Measurements from ENCODE around the gene LYPD6. TPM values are rescaled to one million over a fixed set of nuclear protein-coding genes. Genes with fewer than 3 reads are reported as not detected.

Gene LYPD6
- total and polyA plus RNA-seq, 2 donors (not counting 1 experiment from before 2014, with no cell fraction given), result not detected

- Mint-ChIP-seq H3K9me3 (ENCODE audit: insufficient read depth) (no peaks in the 10 kb centered on the region), H3K4me1 (no peaks in the 10 kb centered on the region), H3K4me3 (no peak overlapping the region), H3K27ac (no peak overlapping the region), H3K27me3 (peaks cover 26% of the 10 kb centered on the region)
- TF ChIP-seq CTCF (IDR thresholded peaks at IDR 0.05) (no peak), EZH2 (IDR thresholded peaks at IDR 0.05; ENCODE audit: borderline replicate concordance, insufficient read depth, low read depth, low read length, poor library complexity, severe bottlenecking) (no peak)
- Histone ChIP-seq H3K9me3 (ENCODE audit: control extremely low read depth in 1 of 3, control insufficient read depth in 2 of 3, insufficient read depth in 1 of 3, low read length in 2 of 3) (no peaks in the 10 kb centered on the region), H3K27me3 (replicated peaks in 1 of 4; ENCODE audit: control extremely low read depth in 1 of 4, control insufficient read depth in 3 of 4, insufficient read depth in 4 of 4, low read length in 3 of 4) (peaks cover 0 to 6% (median 0%) of the 10 kb centered on the region in 4 experiments), H3K27ac (ENCODE audit: low read length in 2 of 2) (no peak overlapping the region), H2AFZ (ENCODE audit: insufficient read depth, low read depth, low read length, poor library complexity, severe bottlenecking) (no peak overlapping the region), H3K36me3 (replicated peaks in 1 of 2; ENCODE audit: control extremely low read depth in 1 of 2, control insufficient read depth in 1 of 2, extremely low read depth in 1 of 2, insufficient read depth in 2 of 2, low read length in 1 of 2) (no peaks in the 10 kb centered on the region), H3K4me3 (ENCODE audit: control extremely low read depth in 1 of 5, extremely low read depth in 1 of 5, insufficient read depth in 1 of 5, low read depth in 2 of 5, low read length in 4 of 5) (no peak overlapping the region), H4K20me1 (ENCODE audit: control insufficient read depth, insufficient read depth, low read length, poor library complexity, severe bottlenecking) (no peaks in the 10 kb centered on the region), H3K4me1 (ENCODE audit: control insufficient read depth in 2 of 2, insufficient read depth in 2 of 2, low read length in 2 of 2) (no peaks in the 10 kb centered on the region), H3K9ac (ENCODE audit: low read length) (no peak overlapping the region), H3K79me2 (ENCODE audit: control insufficient read depth, insufficient read depth, low read length) (no peaks in the 10 kb centered on the region), H3K4me2 (replicated peaks; ENCODE audit: low read depth, low read length, poor library complexity, severe bottlenecking) (no peak overlapping the region)
- no peak for DNase-seq
- ChIA-PET POLR2A (no interaction called here), CTCF (no interaction called here)
- intact Hi-C loops (cut with micrococcal nuclease), result no loop called here
- WGBS (ENCODE audit: insufficient coverage), result 50% methylated on average over 1 of the region's 1 CpG
- ATAC-seq (ENCODE audit: low read depth), result no peak
Observed at GRCh38 chr2:149363958-149364357, 33.6 kb downstream of the LYPD6 start.

- Histone ChIP-seq H3K4me2 (replicated peaks; ENCODE audit: low read depth, low read length, poor library complexity, severe bottlenecking) (no peak overlapping the region), H3K4me1 (ENCODE audit: control insufficient read depth in 2 of 2, insufficient read depth in 2 of 2, low read length in 2 of 2) (no peaks in the 10 kb centered on the region), H3K4me3 (ENCODE audit: control extremely low read depth in 1 of 5, extremely low read depth in 1 of 5, insufficient read depth in 1 of 5, low read depth in 2 of 5, low read length in 4 of 5) (no peak overlapping the region), H3K9me3 (ENCODE audit: control extremely low read depth in 1 of 3, control insufficient read depth in 2 of 3, insufficient read depth in 1 of 3, low read length in 2 of 3) (no peaks in the 10 kb centered on the region), H3K27me3 (replicated peaks in 1 of 4; ENCODE audit: control extremely low read depth in 1 of 4, control insufficient read depth in 3 of 4, insufficient read depth in 4 of 4, low read length in 3 of 4) (peaks cover 0 to 6% (median 0%) of the 10 kb centered on the region in 4 experiments), H2AFZ (ENCODE audit: insufficient read depth, low read depth, low read length, poor library complexity, severe bottlenecking) (no peak overlapping the region), H4K20me1 (ENCODE audit: control insufficient read depth, insufficient read depth, low read length, poor library complexity, severe bottlenecking) (no peaks in the 10 kb centered on the region), H3K9ac (ENCODE audit: low read length) (no peak overlapping the region), H3K79me2 (ENCODE audit: control insufficient read depth, insufficient read depth, low read length) (no peaks in the 10 kb centered on the region), H3K27ac (ENCODE audit: low read length in 2 of 2) (no peak overlapping the region), H3K36me3 (replicated peaks in 1 of 2; ENCODE audit: control extremely low read depth in 1 of 2, control insufficient read depth in 1 of 2, extremely low read depth in 1 of 2, insufficient read depth in 2 of 2, low read length in 1 of 2) (no peaks in the 10 kb centered on the region)
- POLR2A ChIA-PET, result no interaction called here
- H3K27me3 Mint-ChIP-seq, result peaks cover 26% of the 10 kb centered on the region
- intact Hi-C loops (cut with micrococcal nuclease), result no loop called here
- H3K4me1 Mint-ChIP-seq, result no peaks in the 10 kb centered on the region
- no peak overlapping the region for H3K4me3 Mint-ChIP-seq
- H3K9me3 Mint-ChIP-seq (ENCODE audit: insufficient read depth), result no peaks in the 10 kb centered on the region
- CTCF ChIA-PET, result no interaction called here
- H3K27ac Mint-ChIP-seq, result no peak overlapping the region
- ATAC-seq (ENCODE audit: low read depth), result no peak
- no peak for DNase-seq
- TF ChIP-seq EZH2 (IDR thresholded peaks at IDR 0.05; ENCODE audit: borderline replicate concordance, insufficient read depth, low read depth, low read length, poor library complexity, severe bottlenecking) (no peak), CTCF (IDR thresholded peaks at IDR 0.05) (no peak)
Observed at GRCh38 chr2:149364839-149365238, 34.5 kb downstream of the LYPD6 start.
